Subcutaneous abdominal adipose tissue (tissue), 5 donors: ENCODE measurements around the gene MYO10.

Experiments used
- H3K27ac ChIP-seq: one replicate; pipeline ENCODE4 v1.7.0; 2013; ENCODE audit warnings: low read depth, mild to moderate bottlenecking, inconsistent platforms, low read length, moderate library complexity
- H3K27me3 ChIP-seq, 5 donors: one replicate each; pipeline ENCODE4 v1.7.0; 2013; ENCODE audit warnings: low read length in 5 of 5, inconsistent platforms in 1 of 5; ENCODE audit not compliant: control insufficient read depth in 5 of 5, insufficient read depth in 4 of 5
- H3K36me3 ChIP-seq, 5 donors: one replicate each; pipeline ENCODE4 v1.7.0; 2013; ENCODE audit warnings: low read length in 5 of 5; ENCODE audit not compliant: control insufficient read depth in 5 of 5, insufficient read depth in 5 of 5
- H3K4me1 ChIP-seq, 5 donors: one replicate each; pipeline ENCODE4 v1.7.0; 2013; ENCODE audit warnings: low read length in 5 of 5, mild to moderate bottlenecking in 3 of 5, moderate library complexity in 1 of 5; ENCODE audit not compliant: control insufficient read depth in 5 of 5, insufficient read depth in 5 of 5
- H3K4me3 ChIP-seq, 5 donors: one replicate each; pipeline ENCODE4 v1.7.0; 2013; ENCODE audit warnings: low read length in 5 of 5, low read depth in 1 of 5
- H3K9ac ChIP-seq, 5 donors: one replicate each; pipeline ENCODE4 v1.7.0; 2013; ENCODE audit warnings: low read length in 5 of 5, mild to moderate bottlenecking in 4 of 5, moderate library complexity in 3 of 5
- H3K9me3 ChIP-seq, 5 donors: one replicate each; pipeline ENCODE4 v1.7.0; 2013; ENCODE audit warnings: low read length in 5 of 5; ENCODE audit not compliant: control insufficient read depth in 5 of 5
- donor health status: healthy.
- donor health status: healthy.
- donor health status: healthy.
- donor health status: healthy.
- donor health status: healthy.

MYO10 gene

DNA sequence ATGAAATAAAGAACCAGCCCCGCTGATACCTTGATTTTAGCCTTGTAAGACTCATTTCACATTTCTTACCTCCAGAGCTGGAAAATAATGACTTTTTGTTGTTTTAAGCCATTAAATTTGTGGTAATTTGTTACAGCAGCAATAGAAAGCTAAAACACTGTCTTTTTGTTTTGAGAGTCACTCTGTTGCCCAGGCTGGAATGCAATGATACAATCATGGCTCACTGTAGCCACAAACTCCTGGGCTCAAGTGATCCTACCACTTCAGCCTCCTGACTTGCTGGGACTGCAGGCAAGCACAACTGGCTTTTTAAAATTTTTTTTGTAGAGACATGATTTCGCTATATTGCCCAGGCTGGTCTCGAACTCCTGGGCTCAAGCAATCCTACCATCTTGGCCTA is 34.7 kb upstream of the MYO10 start:
- Histone ChIP-seq H3K4me3 (no peak overlapping the region), H3K9me3 (no peaks in the 10 kb centered on the region), H3K4me1 (no peaks in the 10 kb centered on the region), H3K27ac (no peak overlapping the region), H3K36me3 (no peaks in the 10 kb centered on the region), H3K27me3 (peaks cover 0 to 2% (median 0%) of the 10 kb centered on the region in 5 donors), H3K9ac (no peak overlapping the region)

DNA sequence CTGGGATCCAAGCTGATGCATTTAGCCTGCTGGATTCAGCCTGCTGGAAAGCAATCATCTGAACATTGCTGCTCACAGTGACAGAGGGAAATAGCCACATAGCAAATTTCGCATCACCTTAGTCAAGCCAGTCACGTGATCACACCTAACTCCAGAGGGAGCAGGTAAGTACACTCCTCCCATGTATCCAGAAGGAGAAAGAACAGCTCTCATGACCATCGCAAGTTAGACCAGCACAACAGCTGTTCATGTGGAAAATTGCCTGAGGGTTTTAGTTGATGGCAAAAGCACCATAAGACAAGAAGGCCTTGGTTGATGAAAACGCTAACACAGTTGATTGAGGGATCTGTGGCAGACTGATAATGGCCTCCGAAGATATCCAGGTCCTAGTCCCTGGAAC is 34.2 kb upstream of the MYO10 start:
- Histone ChIP-seq H3K9ac (no peak overlapping the region), H3K36me3 (no peaks in the 10 kb centered on the region), H3K9me3 (no peaks in the 10 kb centered on the region), H3K4me3 (no peak overlapping the region), H3K4me1 (no peaks in the 10 kb centered on the region), H3K27me3 (peaks cover 0 to 2% (median 0%) of the 10 kb centered on the region in 5 donors), H3K27ac (no peak overlapping the region)

DNA sequence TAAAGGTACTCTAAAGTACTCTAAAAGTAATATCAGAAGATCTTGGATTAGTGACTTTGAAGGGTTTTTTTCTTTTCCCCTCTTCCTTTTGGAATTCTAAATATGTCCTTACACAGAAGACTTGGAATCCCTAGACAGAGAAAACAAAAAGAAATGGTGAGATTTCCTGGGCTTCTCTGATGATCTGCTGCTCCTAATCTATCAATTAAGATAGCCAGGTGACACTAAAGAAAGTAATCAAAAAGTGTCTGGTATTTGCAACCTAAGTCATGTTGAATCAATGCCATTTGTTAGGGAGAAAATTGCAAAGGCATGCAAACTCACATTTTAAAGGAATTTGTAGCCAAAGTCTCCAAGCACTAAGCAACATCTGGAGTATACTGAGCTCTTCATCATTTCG is 29.5 kb upstream of the MYO10 start:
- Histone ChIP-seq H3K27me3 (no peaks in the 10 kb centered on the region), H3K9me3 (no peaks in the 10 kb centered on the region), H3K4me1 (no peaks in the 10 kb centered on the region), H3K9ac (no peak overlapping the region), H3K27ac (no peak overlapping the region), H3K4me3 (no peak overlapping the region), H3K36me3 (no peaks in the 10 kb centered on the region)

DNA sequence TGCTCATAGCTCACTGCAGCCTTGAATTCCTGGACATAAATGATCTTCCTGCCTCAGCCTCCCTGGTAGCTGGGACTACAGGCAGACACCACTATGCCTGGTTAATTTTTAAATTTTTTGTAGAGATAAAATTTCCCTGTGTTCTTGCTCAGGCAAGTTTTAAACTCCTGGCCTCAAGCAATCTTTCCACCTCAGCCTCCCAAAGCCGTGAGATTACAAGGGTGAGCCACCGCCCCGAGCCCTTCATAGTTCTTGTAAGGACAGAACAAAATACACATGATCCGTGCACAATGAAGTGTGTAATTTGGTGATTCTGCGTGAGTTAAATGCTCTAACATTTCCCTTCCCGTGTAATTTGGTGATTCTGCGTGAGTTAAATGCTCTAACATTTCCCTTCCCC is 27.7 kb upstream of the MYO10 start:
- H3K27ac ChIP-seq: no peak overlapping the region
- H3K4me3 ChIP-seq: no peak overlapping the region
- H3K4me1 ChIP-seq: no peaks in the 10 kb centered on the region
- H3K9ac ChIP-seq: no peak overlapping the region
- no peaks in the 10 kb centered on the region for H3K27me3 ChIP-seq
- H3K9me3 ChIP-seq: no peaks in the 10 kb centered on the region
- H3K36me3 ChIP-seq: no peaks in the 10 kb centered on the region

DNA sequence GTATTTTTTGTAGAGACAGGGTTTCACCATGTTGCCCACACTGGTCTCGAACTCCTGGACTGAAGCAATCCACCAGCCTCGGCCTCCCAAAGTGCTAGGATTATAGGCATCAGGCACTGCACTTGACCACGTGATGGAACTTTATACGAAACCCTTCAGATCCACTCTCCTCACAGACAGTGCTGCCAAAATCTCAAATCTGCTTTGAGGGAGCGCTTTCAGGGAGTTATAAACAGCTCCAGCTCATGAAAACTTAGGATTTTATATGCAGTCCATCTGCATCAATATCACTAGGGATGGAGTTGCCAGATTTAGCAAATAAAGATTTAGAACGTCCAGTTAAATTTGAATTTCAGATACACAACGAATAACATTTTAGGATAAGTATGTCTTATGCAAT is 25.0 kb upstream of the MYO10 start:
- Histone ChIP-seq H3K27ac (no peak overlapping the region), H3K36me3 (no peaks in the 10 kb centered on the region), H3K4me1 (no peaks in the 10 kb centered on the region), H3K9ac (no peak overlapping the region), H3K4me3 (no peak overlapping the region), H3K9me3 (peaks cover 0 to 3% (median 0%) of the 10 kb centered on the region in 5 donors), H3K27me3 (no peaks in the 10 kb centered on the region)

DNA sequence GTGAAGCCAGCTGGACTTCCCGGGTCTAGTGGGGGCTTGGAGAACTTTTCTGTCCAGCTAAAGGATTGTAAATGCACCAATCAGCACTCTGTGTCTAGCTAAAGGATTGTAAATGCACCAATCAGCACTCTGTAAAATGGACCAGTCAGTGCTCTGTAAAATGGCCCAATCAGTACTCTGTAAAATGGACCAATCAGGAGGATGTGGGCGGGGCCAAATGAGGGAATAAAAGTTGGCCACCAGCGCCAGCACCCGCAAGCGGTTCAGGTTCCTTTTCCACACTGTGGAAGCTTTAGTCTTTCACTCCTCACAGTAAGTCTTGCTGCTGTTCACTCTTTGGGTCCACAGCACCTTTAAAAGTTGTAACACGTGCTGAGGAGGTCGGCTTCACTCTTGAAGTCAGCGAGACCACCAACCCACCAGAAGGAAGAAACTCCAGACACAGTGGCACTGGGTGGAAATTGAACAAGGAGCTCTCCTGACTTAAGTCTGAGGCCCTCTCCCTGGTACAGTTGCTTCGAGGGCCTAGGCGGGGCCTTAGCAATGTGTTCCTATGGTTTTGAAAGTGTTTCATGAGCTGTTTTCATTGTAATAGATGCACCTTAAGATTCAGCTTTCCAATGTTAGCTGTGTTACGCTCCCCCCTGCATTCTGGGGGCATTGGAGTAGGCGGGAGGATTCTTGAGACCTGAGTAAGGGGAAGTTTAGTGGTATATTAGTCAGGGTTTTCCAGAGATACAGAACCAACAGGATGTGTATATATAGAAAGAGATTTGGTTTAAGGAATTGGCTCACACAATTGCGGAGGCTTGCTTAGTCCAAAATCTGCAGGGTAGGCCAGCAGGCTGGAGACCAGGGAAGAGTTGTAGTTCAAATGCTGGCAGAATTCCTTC is 21.5 kb upstream of the MYO10 start:
- Histone ChIP-seq H3K4me3 (no peak overlapping the region), H3K27ac (no peak overlapping the region), H3K4me1 (no peaks in the 10 kb centered on the region), H3K9me3 (peaks cover 0 to 3% (median 0%) of the 10 kb centered on the region in 5 donors), H3K27me3 (no peaks in the 10 kb centered on the region), H3K36me3 (no peaks in the 10 kb centered on the region), H3K9ac (no peak overlapping the region)

DNA sequence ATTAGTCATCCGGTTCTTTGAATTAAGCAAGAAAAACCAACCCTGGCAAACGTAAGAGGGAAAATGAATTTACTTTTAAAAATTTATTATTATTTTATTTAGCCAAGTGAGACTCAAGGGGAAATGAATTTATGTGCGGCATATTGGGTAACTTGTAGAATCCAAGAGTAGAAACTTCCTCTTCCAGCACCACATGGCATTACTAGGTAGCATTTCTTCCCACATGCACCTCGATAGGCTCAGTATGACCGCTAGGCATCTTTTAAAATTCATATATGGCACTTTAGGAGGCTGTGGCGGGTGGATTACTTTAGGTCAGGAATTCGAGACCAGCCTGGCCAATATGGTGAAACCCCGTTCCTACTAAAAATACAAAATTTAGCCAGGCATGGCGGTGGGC is 17.6 kb upstream of the MYO10 start:
- H3K27me3 ChIP-seq: no peaks in the 10 kb centered on the region
- H3K4me1 ChIP-seq: no peaks in the 10 kb centered on the region
- no peaks in the 10 kb centered on the region for H3K36me3 ChIP-seq
- H3K9me3 ChIP-seq: peaks cover 0 to 3% (median 0%) of the 10 kb centered on the region in 5 donors
- no peak overlapping the region for H3K27ac ChIP-seq
- no peak overlapping the region for H3K9ac ChIP-seq
- no peak overlapping the region for H3K4me3 ChIP-seq

DNA sequence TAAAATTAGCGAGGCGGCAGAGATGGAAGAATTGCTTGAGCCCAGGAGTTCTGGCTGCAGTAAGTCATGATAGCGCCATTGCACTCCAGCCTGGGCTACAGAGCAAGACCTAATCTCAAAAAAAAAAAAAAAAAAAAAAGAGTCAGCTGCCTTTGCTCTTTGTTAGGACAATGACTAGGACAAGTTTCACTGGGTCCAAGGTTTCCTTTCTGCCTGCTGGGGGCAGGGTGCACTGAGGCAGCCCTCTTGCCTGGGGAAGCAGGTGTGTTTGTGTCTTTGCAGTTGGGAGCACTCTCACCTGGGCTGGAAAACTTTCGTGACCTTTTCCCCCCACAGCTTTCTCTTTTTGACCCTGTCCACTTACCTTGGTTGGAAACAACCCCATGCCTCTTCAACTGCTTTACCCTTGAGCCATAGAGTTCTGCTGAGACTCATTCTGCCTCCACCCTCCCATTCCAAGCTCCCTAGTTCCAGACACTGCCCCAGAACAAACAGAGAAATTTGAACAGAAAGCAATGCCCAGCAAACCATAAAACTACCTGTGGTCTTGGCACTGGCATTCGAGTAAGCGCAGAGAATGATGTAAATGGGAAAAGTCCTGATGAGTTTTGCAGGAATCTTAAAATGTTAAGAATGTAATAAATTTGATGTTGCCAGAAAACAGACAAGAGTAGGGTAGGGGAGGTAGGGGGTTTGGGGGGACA is 17.0 kb upstream of the MYO10 start:
- no peak overlapping the region for H3K9ac ChIP-seq
- H3K9me3 ChIP-seq: peaks cover 0 to 3% (median 0%) of the 10 kb centered on the region in 5 donors
- no peak overlapping the region for H3K4me3 ChIP-seq
- no peak overlapping the region for H3K27ac ChIP-seq
- no peaks in the 10 kb centered on the region for H3K27me3 ChIP-seq
- no peaks in the 10 kb centered on the region for H3K36me3 ChIP-seq
- H3K4me1 ChIP-seq: no peaks in the 10 kb centered on the region

DNA sequence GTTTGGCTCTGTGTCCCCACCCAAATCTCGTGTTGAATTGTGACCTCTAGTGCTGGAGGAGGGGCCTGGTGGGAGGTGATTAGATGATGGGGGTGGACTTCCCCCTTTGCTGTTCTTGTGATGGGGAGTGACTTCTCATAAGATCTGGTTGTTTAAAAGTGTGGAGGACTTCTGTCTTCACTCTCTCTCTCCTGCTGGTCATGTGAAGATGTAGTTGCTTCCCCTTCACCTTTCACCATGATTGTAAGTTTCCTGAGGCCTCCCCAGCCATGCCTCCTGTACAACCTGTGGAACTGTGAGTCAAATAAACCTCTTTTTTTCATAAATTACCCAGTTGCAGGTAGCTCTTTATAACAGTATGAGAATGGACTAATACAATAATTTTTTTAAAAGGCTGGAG is 10.6 kb upstream of the MYO10 start:
- no peaks in the 10 kb centered on the region for H3K36me3 ChIP-seq
- H3K27me3 ChIP-seq: no peaks in the 10 kb centered on the region
- no peak overlapping the region for H3K27ac ChIP-seq
- peaks cover 0 to 11% (median 8%) of the 10 kb centered on the region in 5 donors for H3K9me3 ChIP-seq
- no peak overlapping the region for H3K4me3 ChIP-seq
- no peak overlapping the region for H3K9ac ChIP-seq
- H3K4me1 ChIP-seq: no peaks in the 10 kb centered on the region

DNA sequence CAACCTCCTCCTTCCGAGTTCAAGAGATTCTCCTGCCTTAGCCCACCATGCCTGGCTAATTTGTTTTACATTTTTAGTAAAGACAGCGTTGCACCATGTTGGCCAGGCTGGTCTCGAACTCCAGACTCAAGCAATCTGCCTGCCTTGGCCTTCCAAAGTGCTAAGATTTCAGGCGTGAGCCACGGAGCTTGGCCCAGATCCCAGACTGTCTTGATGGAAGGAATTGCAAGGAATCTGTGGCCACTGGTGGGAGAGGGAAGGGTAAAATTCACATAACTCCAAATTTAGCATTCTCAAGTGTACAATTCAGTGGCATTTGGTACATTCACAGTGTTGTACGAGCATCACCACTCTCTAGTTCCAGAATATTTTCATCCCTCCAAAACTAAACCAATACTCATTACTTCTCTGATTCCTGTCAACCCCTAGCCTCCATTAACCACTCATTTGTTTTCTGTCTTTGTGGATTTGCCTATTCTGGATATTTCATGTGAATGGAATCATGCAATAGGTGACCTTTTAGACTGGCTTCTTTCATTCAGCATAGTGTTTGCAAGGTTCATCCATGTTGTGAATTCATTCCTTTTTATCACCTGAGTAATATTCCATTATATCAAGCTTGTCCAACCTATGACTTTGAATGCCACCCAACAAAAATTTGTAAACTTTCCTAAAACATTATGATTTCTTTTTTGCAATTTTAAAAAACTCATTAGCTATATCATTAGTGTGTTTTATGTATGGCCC is 8.9 kb upstream of the MYO10 start:
- Histone ChIP-seq H3K4me1 (no peaks in the 10 kb centered on the region), H3K4me3 (no peak overlapping the region), H3K9me3 (peaks cover 0 to 11% (median 8%) of the 10 kb centered on the region in 5 donors), H3K36me3 (no peaks in the 10 kb centered on the region), H3K27me3 (no peaks in the 10 kb centered on the region), H3K27ac (no peak overlapping the region), H3K9ac (no peak overlapping the region)
